ENCODE measurements around the gene DIS3L. TPM values are rescaled to one million over a fixed set of nuclear protein-coding genes. Genes with fewer than 3 reads are reported as not detected.
"Not testable (repeated sequence)": the region's sequence is repeated elsewhere in the genome, so short reads cannot be mapped to it uniquely, and the experiment has no call there.

DIS3L gene
- 7.7 TPM for polyA plus RNA-seq (2013, experiment 1 of 2)
- polyA plus RNA-seq (2013, experiment 2 of 2): 7.9 TPM

DNA sequence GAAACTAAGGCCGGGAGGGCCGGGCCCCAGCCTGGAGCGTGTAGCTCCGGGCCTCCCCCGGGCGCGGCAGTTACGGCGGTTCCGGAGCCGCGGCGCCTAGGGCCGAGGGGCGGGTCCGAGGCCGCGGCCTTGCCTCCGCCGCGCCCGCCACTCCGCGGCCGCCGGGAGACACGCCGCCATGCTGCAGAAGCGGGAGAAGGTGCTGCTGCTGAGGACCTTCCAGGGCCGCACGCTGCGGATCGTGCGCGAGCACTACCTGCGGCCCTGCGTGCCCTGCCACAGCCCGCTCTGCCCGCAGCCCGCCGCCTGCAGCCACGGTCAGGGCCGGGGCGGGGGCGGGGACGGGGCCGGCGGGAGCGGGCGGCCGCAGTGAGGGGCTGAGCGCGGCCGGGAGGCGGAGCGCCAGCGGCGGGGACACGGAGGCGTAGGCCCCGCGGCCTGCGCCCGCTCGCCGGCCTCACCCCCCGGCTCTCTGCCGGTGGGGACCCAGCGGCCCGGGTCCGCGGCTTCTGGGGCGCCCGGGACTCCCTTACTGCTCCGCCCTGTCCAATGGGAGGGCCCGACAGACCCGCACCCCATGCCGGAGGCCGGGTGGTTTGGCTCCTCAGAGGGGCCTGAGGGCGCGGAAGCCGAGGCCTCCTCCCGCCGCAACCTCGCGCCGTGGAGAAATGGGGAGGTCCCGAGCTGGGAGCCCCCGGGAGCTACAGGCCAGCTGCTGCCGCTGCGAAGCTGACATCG lies at the start of gene DIS3L:
DIS3L (plus strand) TSS at position 150 of the 738 bp plus-strand sequence; CDS start at position 179, 29 bp downstream.
- WGBS, 2 donors (ENCODE audit: extremely low coverage in 2 of 2, insufficient read length in 2 of 2, insufficient replicate concordance in 1 of 2): no CpG with 5 or more reads among the region's 92 CpGs
- peak; percentile 48 for DNase-seq (ENCODE audit: low spot score)
- no peak within 1 kb of the TSS for H2BK15ac ChIP-seq (ENCODE audit: low read length)

GRCh38 chr15:66245832-66246231 lies 47.5 kb upstream of the DIS3L start:
- H3K27ac ChIP-seq (replicated peaks; ENCODE audit: low read length); H3K4me3 ChIP-seq (ENCODE audit: low read length in 2 of 2); H2AFZ ChIP-seq (ENCODE audit: low read length); H4K8ac ChIP-seq (ENCODE audit: low read depth, low read length); H3K4me1 ChIP-seq (ENCODE audit: control insufficient read depth in 2 of 2, insufficient read depth in 1 of 2, low read depth in 1 of 2, low read length in 2 of 2); H3K14ac ChIP-seq (ENCODE audit: low read length); H3K9me3 ChIP-seq (replicated peaks in 1 of 2; ENCODE audit: control insufficient read depth in 2 of 2, insufficient read depth in 1 of 2, low read depth in 1 of 2, low read length in 2 of 2); H3K18ac ChIP-seq (ENCODE audit: low read length); H3K9ac ChIP-seq (ENCODE audit: low read depth, low read length, poor library complexity); H2BK5ac ChIP-seq (ENCODE audit: low read length); H2BK15ac ChIP-seq (ENCODE audit: low read length); H2BK120ac ChIP-seq (ENCODE audit: low read depth, low read length); H3K4me2 ChIP-seq (ENCODE audit: insufficient read depth, low read length, poor library complexity, severe bottlenecking); H2AK5ac ChIP-seq (ENCODE audit: low read depth, low read length); H3K23ac ChIP-seq (ENCODE audit: low read depth, low read length, poor library complexity); H3K79me1 ChIP-seq (ENCODE audit: low read depth, low read length); H3K4ac ChIP-seq (ENCODE audit: low read length); H4K91ac ChIP-seq (ENCODE audit: low read depth, low read length, poor library complexity); DNase-seq (ENCODE audit: low spot score); H3K36me3 ChIP-seq (replicated peaks in 1 of 2; ENCODE audit: control insufficient read depth in 2 of 2, insufficient read depth in 2 of 2, low read length in 2 of 2); H2BK12ac ChIP-seq (ENCODE audit: low read length): not testable (repeated sequence)
- H3K27me3 ChIP-seq (ENCODE audit: control insufficient read depth in 3 of 3, insufficient read depth in 3 of 3, low read depth in 1 of 3, low read length in 3 of 3): peaks cover 0 to 61% (median 5%) of the 10 kb centered on the region in 3 experiments
- no CpG with 5 or more reads among the region's 5 CpGs for WGBS, 2 donors (ENCODE audit: extremely low coverage in 2 of 2, insufficient read length in 2 of 2, insufficient replicate concordance in 1 of 2)

More for the DNA sequence above, at the start of gene DIS3L:
- H4K8ac ChIP-seq (ENCODE audit: low read depth, low read length): no peak within 1 kb of the TSS
- H2BK12ac ChIP-seq (ENCODE audit: low read length): no peak within 1 kb of the TSS
- H2BK5ac ChIP-seq (ENCODE audit: low read length): peak within 1 kb of the TSS; percentile 32
- H3K14ac ChIP-seq (ENCODE audit: low read length): no peak within 1 kb of the TSS
- peaks cover 0 to 34% of the 10 kb centered on the region in 2 donors for H3K36me3 ChIP-seq (replicated peaks in 1 of 2; ENCODE audit: control insufficient read depth in 2 of 2, insufficient read depth in 2 of 2, low read length in 2 of 2)
- peak within 1 kb of the TSS; percentile 95 for H3K18ac ChIP-seq (ENCODE audit: low read length)
- H3K79me1 ChIP-seq (ENCODE audit: low read depth, low read length): no peaks in the 10 kb centered on the region
- H3K27ac ChIP-seq (replicated peaks; ENCODE audit: low read length): no peak within 1 kb of the TSS
- H3K23ac ChIP-seq (ENCODE audit: low read depth, low read length, poor library complexity): peak within 1 kb of the TSS; percentile 92
- H3K4me3 ChIP-seq (ENCODE audit: low read length in 2 of 2): peak within 1 kb of the TSS; percentile 54 to 88
- peak within 1 kb of the TSS; percentile 91 for H3K9ac ChIP-seq (ENCODE audit: low read depth, low read length, poor library complexity)
- H2BK120ac ChIP-seq (ENCODE audit: low read depth, low read length): peak within 1 kb of the TSS; percentile 90
- no peak within 1 kb of the TSS for H4K91ac ChIP-seq (ENCODE audit: low read depth, low read length, poor library complexity)
- H3K4ac ChIP-seq (ENCODE audit: low read length): no peak within 1 kb of the TSS
- peak within 1 kb of the TSS; percentile 97 for H2AFZ ChIP-seq (ENCODE audit: low read length)
- no peak within 1 kb of the TSS for H2AK5ac ChIP-seq (ENCODE audit: low read depth, low read length)
- no peaks in the 10 kb centered on the region for H3K9me3 ChIP-seq (replicated peaks in 1 of 2; ENCODE audit: control insufficient read depth in 2 of 2, insufficient read depth in 1 of 2, low read depth in 1 of 2, low read length in 2 of 2)
- H3K4me2 ChIP-seq (ENCODE audit: insufficient read depth, low read length, poor library complexity, severe bottlenecking): peak within 1 kb of the TSS; percentile 74
- peaks cover 0 to 2% (median 0%) of the 10 kb centered on the region in 3 experiments for H3K27me3 ChIP-seq (ENCODE audit: control insufficient read depth in 3 of 3, insufficient read depth in 3 of 3, low read depth in 1 of 3, low read length in 3 of 3)
- H3K4me1 ChIP-seq (ENCODE audit: control insufficient read depth in 2 of 2, insufficient read depth in 1 of 2, low read depth in 1 of 2, low read length in 2 of 2): peaks cover 4 to 12% of the 10 kb centered on the region in 2 donors

DNA sequence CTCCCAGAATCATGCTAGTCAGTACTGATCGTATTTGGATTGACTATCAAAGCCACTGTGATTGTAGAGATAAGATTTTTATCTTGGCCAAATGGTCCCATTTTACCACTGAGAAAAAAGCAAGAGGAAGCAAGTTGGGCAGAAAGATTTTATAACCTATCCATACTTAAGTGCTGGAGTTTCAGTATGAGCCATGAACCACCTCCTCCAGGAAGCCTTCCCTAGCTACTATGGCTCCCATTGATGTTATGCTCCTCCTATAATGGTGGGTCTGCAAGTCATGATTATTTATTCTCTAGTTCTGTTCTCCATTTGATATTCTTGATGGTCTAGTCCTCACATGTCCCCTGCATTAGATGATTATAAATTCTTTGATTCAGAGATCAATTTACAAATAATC lies 46.4 kb upstream of the DIS3L start:
- H2BK12ac ChIP-seq (ENCODE audit: low read length): no peak overlapping the region
- no peak overlapping the region for H3K4ac ChIP-seq (ENCODE audit: low read length)
- H2BK5ac ChIP-seq (ENCODE audit: low read length): no peak overlapping the region
- H4K91ac ChIP-seq (ENCODE audit: low read depth, low read length, poor library complexity): no peak overlapping the region
- no peak overlapping the region for H2AFZ ChIP-seq (ENCODE audit: low read length)
- H3K9ac ChIP-seq (ENCODE audit: low read depth, low read length, poor library complexity): no peak overlapping the region
- H3K27me3 ChIP-seq (ENCODE audit: control insufficient read depth in 3 of 3, insufficient read depth in 3 of 3, low read depth in 1 of 3, low read length in 3 of 3): peaks cover 0 to 63% (median 15%) of the 10 kb centered on the region in 3 experiments
- H3K36me3 ChIP-seq (replicated peaks in 1 of 2; ENCODE audit: control insufficient read depth in 2 of 2, insufficient read depth in 2 of 2, low read length in 2 of 2): no peaks in the 10 kb centered on the region
- no peak overlapping the region for H2BK15ac ChIP-seq (ENCODE audit: low read length)
- no peak overlapping the region for H3K18ac ChIP-seq (ENCODE audit: low read length)
- no peak overlapping the region for H2AK5ac ChIP-seq (ENCODE audit: low read depth, low read length)
- no peak overlapping the region for H2BK120ac ChIP-seq (ENCODE audit: low read depth, low read length)
- no peak overlapping the region for H3K27ac ChIP-seq (replicated peaks; ENCODE audit: low read length)
- WGBS, 2 donors (ENCODE audit: extremely low coverage in 2 of 2, insufficient read length in 2 of 2, insufficient replicate concordance in 1 of 2): no CpG with 5 or more reads among the region's 1 CpG
- no peak overlapping the region for H3K14ac ChIP-seq (ENCODE audit: low read length)
- H3K79me1 ChIP-seq (ENCODE audit: low read depth, low read length): no peaks in the 10 kb centered on the region
- no peak for DNase-seq (ENCODE audit: low spot score)
- H3K23ac ChIP-seq (ENCODE audit: low read depth, low read length, poor library complexity): no peak overlapping the region
- peaks cover 0 to 2% of the 10 kb centered on the region in 2 donors for H3K9me3 ChIP-seq (replicated peaks in 1 of 2; ENCODE audit: control insufficient read depth in 2 of 2, insufficient read depth in 1 of 2, low read depth in 1 of 2, low read length in 2 of 2)
- no peak overlapping the region for H3K4me2 ChIP-seq (ENCODE audit: insufficient read depth, low read length, poor library complexity, severe bottlenecking)
- H3K4me3 ChIP-seq (ENCODE audit: low read length in 2 of 2): no peak overlapping the region
- H4K8ac ChIP-seq (ENCODE audit: low read depth, low read length): no peak overlapping the region
- peaks cover 1 to 8% of the 10 kb centered on the region in 2 donors for H3K4me1 ChIP-seq (ENCODE audit: control insufficient read depth in 2 of 2, insufficient read depth in 1 of 2, low read depth in 1 of 2, low read length in 2 of 2)

DNA sequence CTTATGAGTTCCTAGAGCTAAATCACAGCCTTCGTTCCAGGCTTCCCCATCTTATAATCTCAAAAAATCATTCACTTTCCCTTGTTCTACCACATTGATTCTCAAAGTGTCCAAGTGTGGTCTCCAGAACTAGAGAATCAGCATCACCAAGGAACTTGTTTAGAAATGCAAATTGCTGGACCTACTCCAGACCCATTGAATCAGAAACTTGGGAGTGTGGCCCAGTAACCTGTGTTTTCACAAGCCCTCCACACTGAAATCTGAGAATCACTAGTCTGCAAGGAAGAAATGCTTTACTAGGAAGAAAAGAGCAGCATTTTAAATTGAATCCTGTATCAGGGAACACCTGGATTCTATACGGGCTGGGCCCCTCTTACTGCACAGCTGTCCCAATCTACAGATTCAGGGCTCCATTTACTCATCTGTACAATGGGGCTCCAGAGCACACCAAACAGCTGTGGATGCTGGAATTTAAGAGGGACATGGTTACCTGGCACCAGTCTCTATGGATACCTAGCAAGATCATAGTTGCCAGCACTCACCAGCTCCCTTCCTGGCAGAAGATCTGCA lies 43.7 kb upstream of the DIS3L start:
- Histone ChIP-seq H4K8ac (ENCODE audit: low read depth, low read length) (no peak overlapping the region), H3K36me3 (replicated peaks in 1 of 2; ENCODE audit: control insufficient read depth in 2 of 2, insufficient read depth in 2 of 2, low read length in 2 of 2) (no peaks in the 10 kb centered on the region), H3K14ac (ENCODE audit: low read length) (no peak overlapping the region), H3K4me1 (ENCODE audit: control insufficient read depth in 2 of 2, insufficient read depth in 1 of 2, low read depth in 1 of 2, low read length in 2 of 2) (peaks cover 7 to 19% of the 10 kb centered on the region in 2 donors), H2BK15ac (ENCODE audit: low read length) (no peak overlapping the region), H3K9me3 (replicated peaks in 1 of 2; ENCODE audit: control insufficient read depth in 2 of 2, insufficient read depth in 1 of 2, low read depth in 1 of 2, low read length in 2 of 2) (no peaks in the 10 kb centered on the region), H3K4me3 (ENCODE audit: low read length in 2 of 2) (no peak overlapping the region), H3K4ac (ENCODE audit: low read length) (no peak overlapping the region), H3K9ac (ENCODE audit: low read depth, low read length, poor library complexity) (no peak overlapping the region), H3K4me2 (ENCODE audit: insufficient read depth, low read length, poor library complexity, severe bottlenecking) (no peak overlapping the region), H2AFZ (ENCODE audit: low read length) (no peak overlapping the region), H2BK5ac (ENCODE audit: low read length) (no peak overlapping the region), H3K23ac (ENCODE audit: low read depth, low read length, poor library complexity) (no peak overlapping the region), H4K91ac (ENCODE audit: low read depth, low read length, poor library complexity) (no peak overlapping the region), H2BK120ac (ENCODE audit: low read depth, low read length) (no peak overlapping the region), H2BK12ac (ENCODE audit: low read length) (no peak overlapping the region), H3K18ac (ENCODE audit: low read length) (no peak overlapping the region), H3K27me3 (ENCODE audit: control insufficient read depth in 3 of 3, insufficient read depth in 3 of 3, low read depth in 1 of 3, low read length in 3 of 3) (peaks cover 11 to 63% (median 40%) of the 10 kb centered on the region in 3 experiments), H2AK5ac (ENCODE audit: low read depth, low read length) (no peak overlapping the region), H3K79me1 (ENCODE audit: low read depth, low read length) (no peaks in the 10 kb centered on the region), H3K27ac (replicated peaks; ENCODE audit: low read length) (no peak overlapping the region)
- WGBS, 2 donors (ENCODE audit: extremely low coverage in 2 of 2, insufficient read length in 2 of 2, insufficient replicate concordance in 1 of 2): no CpG with 5 or more reads among the region's 2 CpGs
- no peak for DNase-seq (ENCODE audit: low spot score)

All from neuronal stem cell (in vitro differentiated cells).